ENCODE data around the gene TFB2M. TPM values are rescaled to one million over a fixed set of nuclear protein-coding genes. Genes with fewer than 3 reads are reported as not detected.

TFB2M gene
- total RNA-seq, 1 donor from 2014 or later: 16.8 TPM

GRCh38 chr1:246554201-246554600 is 11.9 kb downstream of the TFB2M start:
- DNase-seq (ENCODE audit: low read depth): no peak
- Histone ChIP-seq H3K36me3 (ENCODE audit: control insufficient read depth, insufficient read depth, low read length) (peaks cover 3% of the 10 kb centered on the region), H3K4me3 (ENCODE audit: low read depth, low read length) (no peak overlapping the region), H3K27me3 (ENCODE audit: control insufficient read depth, insufficient read depth, low read length) (no peaks in the 10 kb centered on the region)
- no peak for TF ChIP-seq CTCF (IDR thresholded peaks at IDR 0.05; ENCODE audit: insufficient read depth, low read length, severe bottlenecking)
- FAIRE-seq: no peak

DNA sequence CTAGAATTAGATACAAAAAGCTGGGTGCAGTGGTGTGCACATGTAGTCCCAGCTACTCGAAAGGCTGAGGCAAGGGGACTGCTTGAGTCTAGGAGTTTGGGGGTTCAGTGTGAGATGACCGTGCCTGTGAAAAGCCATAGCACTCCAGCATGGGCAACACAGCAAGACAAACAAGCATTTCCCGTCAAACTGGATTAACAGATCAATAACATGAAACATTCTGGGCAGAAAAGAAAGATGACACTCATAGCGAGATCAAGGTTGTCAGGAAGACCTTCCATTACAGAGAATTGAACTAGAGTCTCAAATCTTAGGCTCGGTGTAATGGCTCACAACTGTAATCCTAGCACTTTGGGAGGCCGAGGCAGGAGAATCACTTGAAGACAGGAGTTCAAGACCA is 14.0 kb downstream of the TFB2M start:
- FAIRE-seq (no peak), DNase-seq (ENCODE audit: low read depth) (no peak)
- no peak for TF ChIP-seq CTCF (IDR thresholded peaks at IDR 0.05; ENCODE audit: insufficient read depth, low read length, severe bottlenecking)
- H3K4me3 ChIP-seq (ENCODE audit: low read depth, low read length): no peak overlapping the region
- peaks cover 3% of the 10 kb centered on the region for H3K36me3 ChIP-seq (ENCODE audit: control insufficient read depth, insufficient read depth, low read length)
- no peaks in the 10 kb centered on the region for H3K27me3 ChIP-seq (ENCODE audit: control insufficient read depth, insufficient read depth, low read length)

GRCh38 chr1:246550402-246550801 is 15.7 kb downstream of the TFB2M start:
- no peak for DNase-seq (ENCODE audit: low read depth)
- no peak for FAIRE-seq
- no peak for TF ChIP-seq CTCF (IDR thresholded peaks at IDR 0.05; ENCODE audit: insufficient read depth, low read length, severe bottlenecking)

GRCh38 chr1:246549665-246550064 is 16.4 kb downstream of the TFB2M start:
- no peak for DNase-seq (ENCODE audit: low read depth)
- peaks cover 3% of the 10 kb centered on the region for H3K36me3 ChIP-seq (ENCODE audit: control insufficient read depth, insufficient read depth, low read length)

More at GRCh38 chr1:246550402-246550801, 15.7 kb downstream of the TFB2M start:
- H3K4me3 ChIP-seq (ENCODE audit: low read depth, low read length): no peak overlapping the region
- peaks cover 3% of the 10 kb centered on the region for H3K36me3 ChIP-seq (ENCODE audit: control insufficient read depth, insufficient read depth, low read length)
- H3K27me3 ChIP-seq (ENCODE audit: control insufficient read depth, insufficient read depth, low read length): no peaks in the 10 kb centered on the region

GRCh38 chr1:246544001-246544400 is 22.1 kb downstream of the TFB2M start:
- TF ChIP-seq CTCF (IDR thresholded peaks at IDR 0.05; ENCODE audit: insufficient read depth, low read length, severe bottlenecking): no peak
- Histone ChIP-seq H3K4me3 (ENCODE audit: low read depth, low read length) (no peak overlapping the region), H3K36me3 (ENCODE audit: control insufficient read depth, insufficient read depth, low read length) (peaks cover 4% of the 10 kb centered on the region), H3K27me3 (ENCODE audit: control insufficient read depth, insufficient read depth, low read length) (no peaks in the 10 kb centered on the region)
- no peak for FAIRE-seq
- no peak for DNase-seq (ENCODE audit: low read depth)

More at GRCh38 chr1:246549665-246550064, 16.4 kb downstream of the TFB2M start:
- no peak for FAIRE-seq
- Histone ChIP-seq H3K27me3 (ENCODE audit: control insufficient read depth, insufficient read depth, low read length) (no peaks in the 10 kb centered on the region), H3K4me3 (ENCODE audit: low read depth, low read length) (no peak overlapping the region)
- TF ChIP-seq CTCF (IDR thresholded peaks at IDR 0.05; ENCODE audit: insufficient read depth, low read length, severe bottlenecking): no peak

- FAIRE-seq: no peak
- no peak for TF ChIP-seq CTCF (IDR thresholded peaks at IDR 0.05; ENCODE audit: insufficient read depth, low read length, severe bottlenecking)
- H3K27me3 ChIP-seq (ENCODE audit: control insufficient read depth, insufficient read depth, low read length): no peaks in the 10 kb centered on the region
- no peak for DNase-seq (ENCODE audit: low read depth)
- no peak overlapping the region for H3K4me3 ChIP-seq (ENCODE audit: low read depth, low read length)
- H3K36me3 ChIP-seq (ENCODE audit: control insufficient read depth, insufficient read depth, low read length): peaks cover 4% of the 10 kb centered on the region
These were observed 25.1 kb downstream of the TFB2M start for GRCh38 chr1:246540738-246541491.

Measured in bronchial epithelial cell (primary cell).